ENCODE results near the gene PIM1.

DNA sequence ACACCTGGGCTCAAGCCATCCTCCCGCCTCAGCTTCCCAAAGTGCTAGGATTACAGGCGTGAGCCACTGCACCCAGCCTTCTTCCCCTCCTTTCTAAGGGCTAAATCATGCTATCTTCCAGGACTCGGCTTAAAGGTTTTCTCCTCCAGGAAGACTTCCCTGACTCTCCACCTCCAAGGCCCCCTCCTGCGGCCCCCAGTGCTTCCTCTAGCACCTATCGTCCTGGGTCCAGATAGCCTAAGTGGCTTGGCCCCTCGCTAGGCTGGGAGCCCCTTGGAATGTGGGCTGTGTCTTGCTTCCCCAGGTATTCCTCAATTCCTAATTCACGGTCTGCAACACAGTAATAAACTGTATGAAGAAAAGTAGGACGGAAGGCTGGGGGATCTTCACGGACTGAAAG, 36.7 kb downstream of the PIM1 start:
- TF ChIP-seq, protein P1, sequence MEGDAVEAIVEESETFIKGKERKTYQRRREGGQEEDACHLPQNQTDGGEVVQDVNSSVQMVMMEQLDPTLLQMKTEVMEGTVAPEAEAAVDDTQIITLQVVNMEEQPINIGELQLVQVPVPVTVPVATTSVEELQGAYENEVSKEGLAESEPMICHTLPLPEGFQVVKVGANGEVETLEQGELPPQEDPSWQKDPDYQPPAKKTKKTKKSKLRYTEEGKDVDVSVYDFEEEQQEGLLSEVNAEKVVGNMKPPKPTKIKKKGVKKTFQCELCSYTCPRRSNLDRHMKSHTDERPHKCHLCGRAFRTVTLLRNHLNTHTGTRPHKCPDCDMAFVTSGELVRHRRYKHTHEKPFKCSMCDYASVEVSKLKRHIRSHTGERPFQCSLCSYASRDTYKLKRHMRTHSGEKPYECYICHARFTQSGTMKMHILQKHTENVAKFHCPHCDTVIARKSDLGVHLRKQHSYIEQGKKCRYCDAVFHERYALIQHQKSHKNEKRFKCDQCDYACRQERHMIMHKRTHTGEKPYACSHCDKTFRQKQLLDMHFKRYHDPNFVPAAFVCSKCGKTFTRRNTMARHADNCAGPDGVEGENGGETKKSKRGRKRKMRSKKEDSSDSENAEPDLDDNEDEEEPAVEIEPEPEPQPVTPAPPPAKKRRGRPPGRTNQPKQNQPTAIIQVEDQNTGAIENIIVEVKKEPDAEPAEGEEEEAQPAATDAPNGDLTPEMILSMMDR (IDR thresholded peaks at IDR 0.05; ENCODE audit: insufficient read depth, low read length) = no peak
- TF ChIP-seq, protein P2, sequence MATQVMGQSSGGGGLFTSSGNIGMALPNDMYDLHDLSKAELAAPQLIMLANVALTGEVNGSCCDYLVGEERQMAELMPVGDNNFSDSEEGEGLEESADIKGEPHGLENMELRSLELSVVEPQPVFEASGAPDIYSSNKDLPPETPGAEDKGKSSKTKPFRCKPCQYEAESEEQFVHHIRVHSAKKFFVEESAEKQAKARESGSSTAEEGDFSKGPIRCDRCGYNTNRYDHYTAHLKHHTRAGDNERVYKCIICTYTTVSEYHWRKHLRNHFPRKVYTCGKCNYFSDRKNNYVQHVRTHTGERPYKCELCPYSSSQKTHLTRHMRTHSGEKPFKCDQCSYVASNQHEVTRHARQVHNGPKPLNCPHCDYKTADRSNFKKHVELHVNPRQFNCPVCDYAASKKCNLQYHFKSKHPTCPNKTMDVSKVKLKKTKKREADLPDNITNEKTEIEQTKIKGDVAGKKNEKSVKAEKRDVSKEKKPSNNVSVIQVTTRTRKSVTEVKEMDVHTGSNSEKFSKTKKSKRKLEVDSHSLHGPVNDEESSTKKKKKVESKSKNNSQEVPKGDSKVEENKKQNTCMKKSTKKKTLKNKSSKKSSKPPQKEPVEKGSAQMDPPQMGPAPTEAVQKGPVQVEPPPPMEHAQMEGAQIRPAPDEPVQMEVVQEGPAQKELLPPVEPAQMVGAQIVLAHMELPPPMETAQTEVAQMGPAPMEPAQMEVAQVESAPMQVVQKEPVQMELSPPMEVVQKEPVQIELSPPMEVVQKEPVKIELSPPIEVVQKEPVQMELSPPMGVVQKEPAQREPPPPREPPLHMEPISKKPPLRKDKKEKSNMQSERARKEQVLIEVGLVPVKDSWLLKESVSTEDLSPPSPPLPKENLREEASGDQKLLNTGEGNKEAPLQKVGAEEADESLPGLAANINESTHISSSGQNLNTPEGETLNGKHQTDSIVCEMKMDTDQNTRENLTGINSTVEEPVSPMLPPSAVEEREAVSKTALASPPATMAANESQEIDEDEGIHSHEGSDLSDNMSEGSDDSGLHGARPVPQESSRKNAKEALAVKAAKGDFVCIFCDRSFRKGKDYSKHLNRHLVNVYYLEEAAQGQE (IDR thresholded peaks at IDR 0.05; ENCODE audit: insufficient replicate concordance, low read depth) = no peak
- TF ChIP-seq POLR2AphosphoS5 (IDR thresholded peaks at IDR 0.05; ENCODE audit: low read depth) (no peak), SPI1 (IDR thresholded peaks at IDR 0.05; ENCODE audit: borderline replicate concordance, low read depth) (no peak), GABPA (IDR thresholded peaks at IDR 0.05; ENCODE audit: low read depth) (no peak)

Measured in HL-60 (cell line).